ENCODE measurements around the gene FGF11. TPM values are rescaled to one million over a fixed set of nuclear protein-coding genes. Genes with fewer than 3 reads are reported as not detected.

The FGF11 gene
- polyA plus RNA-seq, 3 donors, result 5.6 to 12.6 (median 8.0) TPM

DNA sequence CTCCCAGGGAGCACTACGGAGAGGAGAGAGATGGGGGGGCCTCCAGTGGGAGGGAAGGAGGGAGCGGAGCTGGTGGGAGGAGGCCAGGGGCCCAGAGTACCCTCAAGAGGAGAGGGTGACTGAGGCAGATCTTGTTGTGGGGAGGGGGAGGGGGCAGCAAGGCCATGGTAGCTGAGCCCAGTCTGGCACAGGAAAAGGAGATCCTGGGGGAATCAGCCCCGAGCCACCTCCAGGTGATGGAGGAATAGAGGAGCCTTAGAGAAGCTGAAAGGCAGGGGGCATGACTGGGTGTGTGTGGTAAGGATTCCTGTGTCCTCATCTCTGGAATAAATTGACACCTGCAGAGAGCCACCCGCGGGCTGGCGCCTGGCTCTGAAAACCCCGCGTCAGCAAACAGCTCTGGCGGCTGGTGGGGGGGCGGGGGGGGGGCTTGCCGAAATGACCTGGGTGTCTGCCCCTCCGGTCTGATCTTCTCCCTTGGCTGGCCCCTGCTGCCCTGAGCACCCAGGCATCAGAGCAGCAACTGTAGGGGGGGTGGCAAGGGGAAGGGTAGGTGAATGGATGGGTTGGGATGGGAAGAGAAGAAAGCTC, 33.0 kb upstream of the FGF11 start:
- DNase-seq (ENCODE audit: extremely low read depth in 1 of 11, low read depth in 9 of 11, low spot score in 4 of 11), result no peak

GRCh38 chr17:7407082-7407481, 32.2 kb upstream of the FGF11 start:
- DNase-seq (ENCODE audit: extremely low read depth in 1 of 11, low read depth in 9 of 11, low spot score in 4 of 11), result no peak

- DNase-seq (ENCODE audit: extremely low read depth in 1 of 11, low read depth in 9 of 11, low spot score in 4 of 11), result no peak
Measured at GRCh38 chr17:7407485-7408251, 31.6 kb upstream of the FGF11 start, which contains the start of gene NLGN2. Gene NLGN2 (plus strand): TSS chr17:7407845. CDS start chr17:7408256, 411 bp downstream.

DNA sequence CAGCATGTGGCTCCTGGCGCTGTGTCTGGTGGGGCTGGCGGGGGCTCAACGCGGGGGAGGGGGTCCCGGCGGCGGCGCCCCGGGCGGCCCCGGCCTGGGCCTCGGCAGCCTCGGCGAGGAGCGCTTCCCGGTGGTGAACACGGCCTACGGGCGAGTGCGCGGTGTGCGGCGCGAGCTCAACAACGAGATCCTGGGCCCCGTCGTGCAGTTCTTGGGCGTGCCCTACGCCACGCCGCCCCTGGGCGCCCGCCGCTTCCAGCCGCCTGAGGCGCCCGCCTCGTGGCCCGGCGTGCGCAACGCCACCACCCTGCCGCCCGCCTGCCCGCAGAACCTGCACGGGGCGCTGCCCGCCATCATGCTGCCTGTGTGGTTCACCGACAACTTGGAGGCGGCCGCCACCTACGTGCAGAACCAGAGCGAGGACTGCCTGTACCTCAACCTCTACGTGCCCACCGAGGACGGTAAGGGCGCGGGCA, 31.0 kb upstream of the FGF11 start:
- DNase-seq (ENCODE audit: extremely low read depth in 1 of 11, low read depth in 9 of 11, low spot score in 4 of 11), result no peak

GRCh38 chr17:7408863-7409262, 30.4 kb upstream of the FGF11 start:
- no peak for DNase-seq (ENCODE audit: extremely low read depth in 1 of 11, low read depth in 9 of 11, low spot score in 4 of 11)

GRCh38 chr17:7409716-7410115, 29.6 kb upstream of the FGF11 start:
- DNase-seq (ENCODE audit: extremely low read depth in 1 of 11, low read depth in 9 of 11, low spot score in 4 of 11), result no peak

DNA sequence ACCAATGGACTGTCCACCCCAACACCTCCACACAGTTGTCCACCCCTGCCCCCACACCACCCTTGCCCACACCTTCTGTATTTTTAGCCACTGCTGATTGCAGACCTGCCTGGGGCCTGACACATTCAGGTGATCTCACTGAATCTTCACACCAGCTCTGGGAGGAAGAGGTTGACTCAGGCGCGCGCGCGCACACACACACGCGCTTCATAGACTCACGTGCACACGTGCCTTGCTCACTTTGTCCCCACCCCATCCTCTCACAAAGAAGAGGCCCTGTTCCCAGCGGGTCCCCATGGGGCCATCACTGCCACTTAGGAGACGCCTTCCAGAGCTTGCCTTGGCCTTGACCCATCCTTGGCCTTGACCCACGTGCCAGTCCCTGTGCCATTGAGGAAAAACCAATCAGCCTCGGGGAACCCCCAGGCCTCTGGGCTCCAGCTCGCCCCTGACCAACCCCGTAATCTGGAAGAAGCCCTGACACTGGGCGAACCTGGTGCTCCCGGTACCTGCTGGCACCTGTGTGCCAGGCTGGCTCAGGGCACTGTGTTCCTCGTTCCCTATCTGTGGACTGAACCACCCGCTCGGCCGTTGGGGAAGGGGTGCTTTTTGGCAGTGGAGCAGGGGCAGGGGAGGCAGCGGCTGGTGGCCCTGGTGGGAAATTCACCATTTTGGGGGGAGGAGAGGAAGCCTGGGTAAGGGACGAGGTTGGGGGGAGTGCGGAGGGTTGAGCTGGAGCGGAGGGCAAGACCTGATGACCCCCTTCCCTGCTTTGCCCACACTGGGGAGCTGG, 28.5 kb upstream of the FGF11 start:
- DNase-seq (ENCODE audit: extremely low read depth in 1 of 11, low read depth in 9 of 11, low spot score in 4 of 11), result no peak

DNA sequence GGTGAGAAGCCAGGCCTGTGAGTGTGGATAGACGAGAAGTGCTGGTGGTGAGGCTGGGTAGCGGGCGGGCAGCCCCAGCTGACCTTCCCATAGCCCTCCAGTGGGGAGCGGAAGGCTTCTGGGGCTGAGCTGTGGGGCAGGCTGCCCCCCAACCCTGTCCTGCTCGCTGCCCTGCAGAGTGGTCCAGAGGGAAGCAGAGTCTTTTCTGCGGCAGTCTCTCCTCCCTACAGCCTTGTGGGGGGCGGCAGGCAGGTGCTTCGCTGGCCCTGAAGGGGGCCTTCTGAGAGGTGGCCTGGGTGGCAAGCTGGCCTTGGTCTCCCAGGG, 27.9 kb upstream of the FGF11 start:
- DNase-seq (ENCODE audit: extremely low read depth in 1 of 11, low read depth in 9 of 11, low spot score in 4 of 11), result no peak

GRCh38 chr17:7413346-7413985, 25.8 kb upstream of the FGF11 start:
- DNase-seq (ENCODE audit: extremely low read depth in 1 of 11, low read depth in 9 of 11, low spot score in 4 of 11), result no peak

DNA sequence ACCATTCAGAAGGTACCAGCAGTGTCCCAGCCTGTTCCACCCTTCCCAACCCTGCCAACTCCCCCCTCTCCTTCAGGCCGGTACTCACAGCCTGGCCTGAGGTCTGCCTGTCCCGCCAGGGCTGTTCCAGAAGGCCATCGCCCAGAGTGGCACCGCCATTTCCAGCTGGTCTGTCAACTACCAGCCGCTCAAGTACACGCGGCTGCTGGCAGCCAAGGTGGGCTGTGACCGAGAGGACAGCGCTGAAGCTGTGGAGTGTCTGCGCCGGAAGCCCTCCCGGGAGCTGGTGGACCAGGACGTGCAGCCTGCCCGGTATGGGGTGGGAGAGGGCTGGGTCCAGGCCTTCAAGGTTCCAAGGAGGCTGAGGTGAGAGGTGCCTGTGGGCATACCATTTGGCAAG, 24.5 kb upstream of the FGF11 start:
- DNase-seq (ENCODE audit: extremely low read depth in 1 of 11, low read depth in 9 of 11, low spot score in 4 of 11), result no peak

DNA sequence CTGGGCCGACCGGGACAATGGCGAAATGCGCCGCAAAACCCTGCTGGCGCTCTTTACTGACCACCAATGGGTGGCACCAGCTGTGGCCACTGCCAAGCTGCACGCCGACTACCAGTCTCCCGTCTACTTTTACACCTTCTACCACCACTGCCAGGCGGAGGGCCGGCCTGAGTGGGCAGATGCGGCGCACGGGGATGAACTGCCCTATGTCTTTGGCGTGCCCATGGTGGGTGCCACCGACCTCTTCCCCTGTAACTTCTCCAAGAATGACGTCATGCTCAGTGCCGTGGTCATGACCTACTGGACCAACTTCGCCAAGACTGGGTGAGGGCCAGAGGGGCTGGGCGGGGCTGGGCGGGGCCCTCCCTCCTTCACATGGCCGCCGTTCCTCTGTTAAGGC, 23.5 kb upstream of the FGF11 start:
- DNase-seq (ENCODE audit: extremely low read depth in 1 of 11, low read depth in 9 of 11, low spot score in 4 of 11), result no peak

- no peak for DNase-seq (ENCODE audit: extremely low read depth in 1 of 11, low read depth in 9 of 11, low spot score in 4 of 11)
Measured at GRCh38 chr17:7416323-7416722, 23.0 kb upstream of the FGF11 start.

DNA sequence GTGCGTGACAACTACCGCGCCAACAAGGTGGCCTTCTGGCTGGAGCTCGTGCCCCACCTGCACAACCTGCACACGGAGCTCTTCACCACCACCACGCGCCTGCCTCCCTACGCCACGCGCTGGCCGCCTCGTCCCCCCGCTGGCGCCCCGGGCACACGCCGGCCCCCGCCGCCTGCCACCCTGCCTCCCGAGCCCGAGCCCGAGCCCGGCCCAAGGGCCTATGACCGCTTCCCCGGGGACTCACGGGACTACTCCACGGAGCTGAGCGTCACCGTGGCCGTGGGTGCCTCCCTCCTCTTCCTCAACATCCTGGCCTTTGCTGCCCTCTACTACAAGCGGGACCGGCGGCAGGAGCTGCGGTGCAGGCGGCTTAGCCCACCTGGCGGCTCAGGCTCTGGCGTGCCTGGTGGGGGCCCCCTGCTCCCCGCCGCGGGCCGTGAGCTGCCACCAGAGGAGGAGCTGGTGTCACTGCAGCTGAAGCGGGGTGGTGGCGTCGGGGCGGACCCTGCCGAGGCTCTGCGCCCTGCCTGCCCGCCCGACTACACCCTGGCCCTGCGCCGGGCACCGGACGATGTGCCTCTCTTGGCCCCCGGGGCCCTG, 22.2 kb upstream of the FGF11 start:
- no peak for DNase-seq (ENCODE audit: extremely low read depth in 1 of 11, low read depth in 9 of 11, low spot score in 4 of 11)

- DNase-seq (ENCODE audit: extremely low read depth in 1 of 11, low read depth in 9 of 11, low spot score in 4 of 11), result no peak
Measured at GRCh38 chr17:7418472-7419152, 20.7 kb upstream of the FGF11 start.

DNA sequence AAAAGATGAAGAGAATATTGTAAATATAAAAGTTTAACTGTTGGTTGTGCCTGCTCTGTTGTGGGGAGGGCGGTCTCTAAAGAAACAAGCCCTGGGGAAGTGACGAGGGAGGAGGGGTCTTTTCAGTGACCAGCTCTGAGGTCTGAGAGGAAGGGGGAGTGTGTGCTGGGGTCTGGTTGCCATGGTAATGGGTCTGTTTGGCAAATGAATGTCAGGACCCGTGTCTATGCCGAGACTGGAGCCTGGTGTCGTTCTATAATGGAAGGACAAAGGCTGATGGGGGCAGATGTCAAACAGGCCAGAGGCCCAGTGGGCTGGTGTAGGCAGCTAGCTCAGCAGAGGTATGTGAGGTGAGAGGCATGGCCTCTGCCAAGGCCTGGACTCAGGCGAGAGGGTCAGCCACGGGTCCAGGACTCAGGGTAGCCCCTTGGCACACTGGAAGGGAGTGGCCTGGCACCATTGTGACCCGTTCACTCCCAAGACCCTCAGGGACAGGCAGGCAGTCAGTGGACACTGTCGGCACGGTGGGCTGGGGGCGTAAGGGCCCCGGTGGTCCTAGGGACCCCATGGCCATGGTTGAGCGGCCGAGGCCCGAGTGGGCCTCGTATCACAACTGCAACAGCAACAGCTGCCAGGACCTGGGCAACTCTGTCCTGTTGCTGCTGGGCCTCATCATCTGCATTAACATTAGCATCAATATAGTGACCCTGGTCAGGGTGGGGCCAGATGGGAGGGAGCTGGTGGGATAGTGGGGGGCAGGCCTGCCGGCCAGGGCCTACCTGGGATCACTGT, 19.3 kb upstream of the FGF11 start, which contains the start of gene SPEM1:
Gene SPEM1 (plus strand): TSS at position 506 of the 792 bp plus-strand sequence. CDS start 61 bp downstream, at position 567.
- DNase-seq (ENCODE audit: extremely low read depth in 1 of 11, low read depth in 9 of 11, low spot score in 4 of 11), result peak in 1 of 11 donors; percentile 48

DNA sequence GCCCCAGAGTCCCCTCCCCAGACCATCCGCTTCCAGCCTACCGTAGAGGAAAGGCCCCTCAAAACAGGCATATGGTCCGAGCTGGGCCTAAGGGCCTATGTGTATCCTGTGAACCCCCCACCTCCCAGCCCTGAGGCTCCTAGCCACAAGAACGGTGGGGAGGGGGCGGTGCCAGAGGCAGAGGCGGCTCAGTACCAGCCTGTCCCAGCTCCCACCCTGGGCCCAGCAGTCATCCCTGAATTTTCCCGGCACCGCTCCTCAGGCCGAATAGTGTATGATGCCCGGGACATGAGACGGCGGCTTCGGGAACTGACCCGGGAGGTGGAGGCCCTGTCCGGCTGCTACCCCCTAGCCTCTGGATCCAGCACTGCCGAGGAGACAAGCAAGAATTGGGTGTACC, 18.1 kb upstream of the FGF11 start:
- no peak for DNase-seq (ENCODE audit: extremely low read depth in 1 of 11, low read depth in 9 of 11, low spot score in 4 of 11)

DNA sequence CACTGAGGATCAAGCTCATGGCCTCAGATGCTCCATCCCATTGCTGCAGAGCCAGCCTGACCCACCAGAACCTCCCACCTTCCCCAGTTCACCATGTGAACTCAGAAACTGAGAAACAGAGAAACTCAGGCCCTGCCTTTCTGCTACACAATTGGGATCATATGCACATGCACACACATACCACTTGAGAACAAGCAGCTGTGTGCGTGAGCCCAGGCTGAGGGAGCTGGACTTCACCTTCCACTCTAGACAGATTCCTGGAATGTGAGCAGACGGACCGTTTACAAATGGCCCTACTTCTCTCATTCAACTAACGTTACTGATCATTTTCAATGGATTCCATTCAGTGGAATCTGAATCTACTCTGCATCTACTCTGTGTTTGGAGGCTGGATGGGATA, 15.6 kb upstream of the FGF11 start:
- no peak for DNase-seq (ENCODE audit: extremely low read depth in 1 of 11, low read depth in 9 of 11, low spot score in 4 of 11)

GRCh38 chr17:7425316-7425715, 14.0 kb upstream of the FGF11 start, which contains the start of gene SPEM2:
Gene SPEM2 (plus strand): TSS chr17:7425616. CDS start chr17:7425689, 73 bp downstream.
- DNase-seq (ENCODE audit: extremely low read depth in 1 of 11, low read depth in 9 of 11, low spot score in 4 of 11), result no peak
